Measurements from ENCODE around the gene RBM39.
"Not testable (repeated sequence)": the region's sequence is repeated elsewhere in the genome, so short reads cannot be mapped to it uniquely, and the experiment has no call there.

RBM39 gene

GRCh38 chr20:35721621-35722020, 20.4 kb downstream of the RBM39 start:
- Histone ChIP-seq H3K4me2 (no peak overlapping the region), H3K27ac (no peak overlapping the region), H3K9me3 (replicated peaks in 1 of 11) (no peaks in the 10 kb centered on the region), H4K20me1 (peaks cover 100% of the 10 kb centered on the region in 11 experiments), H3K9ac (no peak overlapping the region), H3K36me3 (peaks cover 100% of the 10 kb centered on the region in 11 experiments), H3K4me3 (no peak overlapping the region), H3K27me3 (no peaks in the 10 kb centered on the region), H3K4me1 (no peaks in the 10 kb centered on the region)
- no peak for TF ChIP-seq Cebpa-rat (IDR thresholded peaks at IDR 0.05)

GRCh38 chr20:35721219-35721618, 20.8 kb downstream of the RBM39 start:
- no peak overlapping the region for H3K4me3 ChIP-seq
- no peak overlapping the region for H3K27ac ChIP-seq
- no peak overlapping the region for H3K9ac ChIP-seq
- no peaks in the 10 kb centered on the region for H3K9me3 ChIP-seq (replicated peaks in 1 of 11)
- H3K4me1 ChIP-seq = 0 out of 20 replicates have a peak, but pooled peaks cover 0 to under 1% (median 0%) of the 10 kb centered on the region in 10 experiments
- H3K27me3 ChIP-seq = no peaks in the 10 kb centered on the region
- no peak overlapping the region for H3K4me2 ChIP-seq
- H3K36me3 ChIP-seq = peaks cover 100% of the 10 kb centered on the region in 11 experiments
- peaks cover 100% of the 10 kb centered on the region in 11 experiments for H4K20me1 ChIP-seq
- no peak for TF ChIP-seq Cebpa-rat (IDR thresholded peaks at IDR 0.05)

DNA sequence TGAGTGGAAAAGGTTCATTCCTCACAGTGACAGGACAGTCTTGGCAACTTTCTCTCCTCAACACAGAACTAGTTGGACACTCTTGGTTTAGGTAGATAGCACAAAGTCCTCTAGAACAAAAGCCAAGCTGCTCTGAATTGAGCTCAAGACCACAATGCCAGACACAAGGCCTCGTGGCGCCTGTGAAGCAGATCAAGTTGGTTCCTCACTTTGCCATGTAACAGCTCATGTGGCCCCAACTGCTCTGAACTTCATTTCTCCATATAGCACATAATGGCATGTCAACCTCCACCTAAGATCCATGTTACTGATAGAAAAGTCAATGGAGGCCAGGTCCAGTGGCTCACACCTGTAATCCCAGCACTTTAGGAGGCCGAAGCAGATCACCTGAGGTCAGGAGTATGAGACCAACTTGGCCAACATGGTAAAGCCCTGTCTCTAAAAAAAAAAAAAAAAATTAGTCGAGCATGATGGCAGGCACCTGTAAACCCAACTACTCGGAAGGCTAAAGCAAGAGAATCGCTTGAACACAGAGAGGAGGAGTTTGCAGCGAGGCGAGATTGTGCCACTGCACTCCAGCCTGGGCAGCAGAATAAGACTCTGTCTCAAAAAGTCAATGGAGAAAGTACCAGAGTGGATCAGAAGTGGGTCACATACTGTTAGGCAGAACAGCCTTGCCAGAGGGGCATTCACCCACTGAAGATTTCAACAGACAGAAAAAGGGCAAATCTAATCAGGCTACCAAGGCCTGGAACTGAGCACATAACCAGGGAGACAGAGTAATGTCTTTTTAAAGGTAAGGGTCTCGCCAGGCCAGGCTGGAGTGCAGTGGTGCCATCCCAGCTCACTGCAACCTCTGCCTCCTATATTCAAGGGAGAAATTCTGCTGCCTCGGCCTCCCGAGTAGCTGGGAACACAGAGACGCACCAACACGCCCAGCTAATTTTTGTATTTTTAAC, 21.6 kb downstream of the RBM39 start:
- TF ChIP-seq Cebpa-rat (IDR thresholded peaks at IDR 0.05) = no peak
- no peak overlapping the region for H3K27ac ChIP-seq
- H3K4me1 ChIP-seq = peaks cover 0 to 8% (median 0%) of the 10 kb centered on the region in 10 experiments; a peak in 3 of 20 replicates
- H3K9ac ChIP-seq = 0 out of 22 replicates have a peak overlapping the region, but pooled peaks of 1 of the 11 experiments have one; percentile 1
- H3K4me3 ChIP-seq = no peak overlapping the region
- no peak overlapping the region for H3K4me2 ChIP-seq
- peaks cover 100% of the 10 kb centered on the region in 11 experiments for H4K20me1 ChIP-seq
- no peaks in the 10 kb centered on the region for H3K27me3 ChIP-seq
- H3K9me3 ChIP-seq (replicated peaks in 1 of 11) = no peaks in the 10 kb centered on the region
- peaks cover 100% of the 10 kb centered on the region in 11 experiments for H3K36me3 ChIP-seq

- Histone ChIP-seq H3K36me3 (peaks cover 100% of the 10 kb centered on the region in 11 experiments), H3K27ac (no peak overlapping the region), H3K9ac (0 out of 22 replicates have a peak overlapping the region, but pooled peaks of 1 of the 11 experiments have one; percentile 1), H3K4me1 (peaks cover 0 to 10% (median 0%) of the 10 kb centered on the region in 10 experiments; a peak in 4 of 20 replicates), H3K27me3 (no peaks in the 10 kb centered on the region), H3K4me3 (no peak overlapping the region), H4K20me1 (peaks cover 100% of the 10 kb centered on the region in 11 experiments), H3K4me2 (no peak overlapping the region), H3K9me3 (replicated peaks in 1 of 11) (no peaks in the 10 kb centered on the region)
- TF ChIP-seq Cebpa-rat (IDR thresholded peaks at IDR 0.05) = no peak
Measured at GRCh38 chr20:35719717-35720116, 22.3 kb downstream of the RBM39 start.

GRCh38 chr20:35718972-35719635, 23.0 kb downstream of the RBM39 start:
- Histone ChIP-seq H3K27me3 (no peaks in the 10 kb centered on the region), H4K20me1 (peaks cover 100% of the 10 kb centered on the region in 11 experiments), H3K9me3 (replicated peaks in 1 of 11) (no peaks in the 10 kb centered on the region), H3K4me2 (no peak overlapping the region), H3K27ac (no peak overlapping the region), H3K9ac (no peak overlapping the region), H3K4me3 (no peak overlapping the region), H3K36me3 (peaks cover 100% of the 10 kb centered on the region in 11 experiments), H3K4me1 (peaks cover 0 to 16% (median 0%) of the 10 kb centered on the region in 10 experiments; a peak in 5 of 20 replicates)
- no peak for TF ChIP-seq Cebpa-rat (IDR thresholded peaks at IDR 0.05)

DNA sequence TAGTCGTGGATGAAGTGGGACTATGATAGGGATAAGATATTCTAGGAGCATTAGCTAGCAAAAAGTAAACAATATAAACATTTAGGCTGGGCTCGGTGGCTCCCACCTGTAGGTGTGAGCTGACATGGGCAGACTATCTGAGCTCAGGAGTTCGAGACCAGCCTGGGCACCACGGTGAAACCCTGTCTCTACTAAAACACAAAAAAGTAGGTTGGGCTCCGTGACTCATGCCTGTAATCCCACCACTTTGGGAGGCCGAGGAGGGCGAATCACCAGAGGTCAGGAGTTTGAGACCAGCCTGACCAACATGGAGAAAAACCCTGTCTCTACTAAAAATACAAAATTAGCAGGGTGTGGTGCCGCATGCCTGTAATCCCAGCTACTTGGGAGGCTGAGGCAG, 23.7 kb downstream of the RBM39 start:
- not testable (repeated sequence) for H3K9ac ChIP-seq; H3K4me3 ChIP-seq; H3K9me3 ChIP-seq (replicated peaks in 1 of 11); H3K4me2 ChIP-seq; H3K27ac ChIP-seq; H3K27me3 ChIP-seq
- Histone ChIP-seq H3K4me1 (peaks cover 0 to 20% (median 0%) of the 10 kb centered on the region in 10 experiments; a peak in 5 of 20 replicates), H3K36me3 (peaks cover 100% of the 10 kb centered on the region in 11 experiments), H4K20me1 (peaks cover 100% of the 10 kb centered on the region in 11 experiments)

- H3K4me2 ChIP-seq = no peak overlapping the region
- H3K27ac ChIP-seq = no peak overlapping the region
- peaks cover 98 to 100% (median 100%) of the 10 kb centered on the region in 11 experiments for H3K36me3 ChIP-seq
- peaks cover 100% of the 10 kb centered on the region in 11 experiments for H4K20me1 ChIP-seq
- no peak for TF ChIP-seq Cebpa-rat (IDR thresholded peaks at IDR 0.05)
- peaks cover 0 to 20% (median 0%) of the 10 kb centered on the region in 10 experiments; a peak in 5 of 20 replicates for H3K4me1 ChIP-seq
- no peak overlapping the region for H3K9ac ChIP-seq
- H3K9me3 ChIP-seq (replicated peaks in 1 of 11) = no peaks in the 10 kb centered on the region
- H3K4me3 ChIP-seq = no peak overlapping the region
- H3K27me3 ChIP-seq = no peaks in the 10 kb centered on the region
Measured at GRCh38 chr20:35716330-35716729, 25.7 kb downstream of the RBM39 start.

DNA sequence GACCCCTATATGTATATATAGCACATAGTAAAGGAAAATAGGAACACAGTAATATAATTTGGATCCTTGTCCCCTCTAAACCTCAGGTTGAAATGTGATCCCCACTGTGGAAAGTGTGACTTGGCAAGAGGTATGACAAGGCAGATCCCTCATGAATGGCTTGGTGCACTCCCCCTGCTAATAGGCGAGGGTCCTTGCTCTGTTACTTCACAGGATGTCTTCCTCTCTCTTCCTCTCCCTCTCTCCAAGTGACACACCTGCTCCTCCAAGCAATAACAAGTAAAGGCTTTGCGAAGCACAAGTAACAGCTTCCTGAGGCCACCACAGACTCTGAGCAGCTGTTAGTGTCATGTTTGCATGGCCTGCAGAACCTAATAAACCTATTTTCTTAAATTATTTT, 26.4 kb downstream of the RBM39 start:
- Histone ChIP-seq H3K9ac (no peak overlapping the region; a peak in 1 of 22 replicates), H3K9me3 (replicated peaks in 1 of 11) (no peaks in the 10 kb centered on the region), H3K36me3 (peaks cover 98 to 100% (median 100%) of the 10 kb centered on the region in 11 experiments), H3K4me2 (no peak overlapping the region), H3K27ac (no peak overlapping the region), H4K20me1 (peaks cover 100% of the 10 kb centered on the region in 11 experiments), H3K4me1 (peaks cover 0 to 20% (median 0%) of the 10 kb centered on the region in 10 experiments; a peak in 5 of 20 replicates), H3K4me3 (no peak overlapping the region), H3K27me3 (no peaks in the 10 kb centered on the region)
- TF ChIP-seq Cebpa-rat (IDR thresholded peaks at IDR 0.05) = no peak

GRCh38 chr20:35714127-35714526, 27.9 kb downstream of the RBM39 start:
- no peak for TF ChIP-seq Cebpa-rat (IDR thresholded peaks at IDR 0.05)
- peaks cover 100% of the 10 kb centered on the region in 11 experiments for H4K20me1 ChIP-seq
- H3K36me3 ChIP-seq = peaks cover 98 to 100% (median 100%) of the 10 kb centered on the region in 11 experiments

More at GRCh38 chr20:35714127-35714526, 27.9 kb downstream of the RBM39 start:
- Histone ChIP-seq H3K4me2 (peak overlapping the region in 2 of 11 experiments; percentile 4 to 26; a peak in 3 of 22 replicates), H3K9me3 (replicated peaks in 1 of 11) (no peaks in the 10 kb centered on the region), H3K27ac (peak overlapping the region in 2 of 11 experiments; percentile 26 to 55; a peak in 3 of 22 replicates), H3K4me1 (peaks cover 0 to 20% (median 5%) of the 10 kb centered on the region in 10 experiments; a peak in 7 of 20 replicates), H3K27me3 (no peaks in the 10 kb centered on the region), H3K9ac (no peak overlapping the region), H3K4me3 (no peak overlapping the region)
